HUES48 (cell line): ENCODE results near the gene SAAL1.

Experiments
- H3K27ac ChIP-seq: one replicate; pipeline ENCODE4 v1.7.0; 2013; ENCODE audit warnings: low read depth, low read length, inconsistent platforms
- H3K27me3 ChIP-seq: 2 replicates; pipeline ENCODE4 v1.6.1; 2013; ENCODE audit warnings: mild to moderate bottlenecking, low read length; ENCODE audit not compliant: control insufficient read depth, insufficient read depth
- H3K36me3 ChIP-seq: 2 replicates; pipeline ENCODE4 v1.6.1; 2013; ENCODE audit warnings: low read length; ENCODE audit not compliant: control insufficient read depth, insufficient read depth
- H3K4me1 ChIP-seq: 2 replicates; pipeline ENCODE4 v1.6.1; 2013; ENCODE audit warnings: mild to moderate bottlenecking, low read length; ENCODE audit not compliant: control insufficient read depth, insufficient read depth
- H3K4me3 ChIP-seq: 2 replicates; pipeline ENCODE4 v1.5.1; 2013; ENCODE audit warnings: mild to moderate bottlenecking, low read depth, low read length
- H3K9ac ChIP-seq: 2 replicates; pipeline ENCODE4 v1.6.1; 2013; ENCODE audit warnings: mild to moderate bottlenecking, low read depth, low read length, moderate library complexity
- H3K9me3 ChIP-seq: 2 replicates; pipeline ENCODE4 v1.6.1; 2013; ENCODE audit warnings: low read length; ENCODE audit not compliant: control insufficient read depth, insufficient read depth

Gene SAAL1

DNA sequence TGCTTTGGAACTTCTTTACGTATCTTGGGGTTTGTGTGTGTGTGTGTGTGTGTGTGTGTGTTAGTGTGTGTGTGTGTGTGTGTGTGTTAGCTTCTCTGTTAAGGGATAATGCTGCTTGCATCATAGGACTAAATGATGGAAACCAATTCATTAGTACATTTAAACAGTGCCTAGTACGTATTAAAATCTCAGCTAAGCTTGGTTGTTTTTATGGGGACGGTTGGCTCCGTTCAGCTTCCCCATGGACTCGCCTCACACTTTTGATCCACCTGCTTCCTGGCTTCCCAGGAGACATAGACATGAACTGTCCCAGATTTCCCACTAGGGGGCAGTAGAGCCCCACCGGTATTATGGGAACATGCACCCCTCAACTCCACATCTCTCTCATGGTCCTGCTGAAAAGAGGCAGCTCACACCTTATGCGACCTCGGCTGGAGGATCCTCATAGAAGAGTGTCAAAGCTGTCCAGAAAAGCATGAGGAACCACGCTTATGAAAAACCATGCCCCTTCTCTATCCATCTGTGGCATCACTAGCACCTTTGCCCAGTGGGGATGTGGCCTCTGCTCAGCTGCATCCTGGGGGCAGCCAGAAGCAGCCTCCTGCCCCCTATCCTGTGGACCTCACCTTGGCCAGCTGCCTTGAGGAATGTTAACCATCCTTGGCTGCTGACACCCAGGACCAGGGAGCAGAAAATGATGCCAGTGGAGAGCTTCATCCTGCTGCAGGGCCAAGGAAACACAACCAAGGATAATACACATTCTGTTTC, 9.7 kb upstream of the SAAL1 start:
- H3K27ac ChIP-seq, result no peak overlapping the region

DNA sequence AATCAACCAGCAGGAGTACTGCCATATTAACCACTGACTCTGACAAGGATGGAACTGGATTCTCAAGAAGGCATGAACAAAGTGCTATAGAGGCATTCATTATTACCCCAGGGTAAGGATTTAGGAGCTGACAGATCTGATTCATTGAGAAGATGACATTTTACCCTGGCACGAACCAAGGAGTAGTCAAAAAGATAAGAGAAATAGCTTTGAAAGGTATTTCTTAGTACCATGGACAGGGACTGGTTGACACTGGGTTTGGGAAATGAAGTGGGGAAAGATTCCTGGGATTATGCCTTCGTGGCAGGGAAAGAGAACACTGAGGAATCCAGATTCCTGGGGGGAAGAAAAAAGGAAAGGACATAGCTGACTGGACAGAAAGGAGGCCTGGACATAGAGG, 5.1 kb upstream of the SAAL1 start:
- H3K36me3 ChIP-seq, result no peaks in the 10 kb centered on the region
- no peaks in the 10 kb centered on the region for H3K9me3 ChIP-seq

More for the DNA sequence above, 9.7 kb upstream of the SAAL1 start:
- H3K9ac ChIP-seq, result no peak overlapping the region
- H3K27me3 ChIP-seq, result peaks cover 11% of the 10 kb centered on the region
- no peaks in the 10 kb centered on the region for H3K9me3 ChIP-seq
- no peaks in the 10 kb centered on the region for H3K4me1 ChIP-seq
- no peak overlapping the region for H3K4me3 ChIP-seq
- no peaks in the 10 kb centered on the region for H3K36me3 ChIP-seq

DNA sequence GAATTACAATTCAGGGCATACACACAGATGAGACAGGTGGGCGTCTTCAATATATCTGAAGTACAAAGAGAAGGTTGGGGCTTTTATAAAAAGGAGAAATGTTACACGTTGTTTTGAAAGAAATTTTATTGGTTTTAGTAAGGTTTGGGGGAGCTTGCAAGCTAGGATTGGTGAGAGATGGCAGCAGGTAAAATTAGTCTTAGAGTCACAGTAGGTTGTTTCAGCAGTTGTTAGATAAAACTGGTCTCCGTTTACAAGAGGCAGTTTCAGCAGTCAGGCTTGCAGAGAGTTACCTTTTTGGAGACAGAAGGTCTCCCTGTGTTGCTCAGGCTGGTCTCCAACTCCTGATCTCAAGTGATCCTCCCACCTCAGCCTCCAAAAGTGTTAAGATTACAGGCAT, 2.4 kb upstream of the SAAL1 start:
- Histone ChIP-seq H3K9ac (no peak overlapping the region), H3K27me3 (peaks cover 5% of the 10 kb centered on the region; the same call in 1 of the 2 replicates), H3K4me3 (no peak overlapping the region), H3K9me3 (no peaks in the 10 kb centered on the region), H3K4me1 (0 out of 2 replicates have a peak, but pooled peaks cover 4% of the 10 kb centered on the region), H3K27ac (no peak overlapping the region), H3K36me3 (peaks cover 8% of the 10 kb centered on the region)

More for the DNA sequence above, 5.1 kb upstream of the SAAL1 start:
- peaks cover 11% of the 10 kb centered on the region for H3K27me3 ChIP-seq
- no peak overlapping the region for H3K4me3 ChIP-seq
- no peaks in the 10 kb centered on the region for H3K4me1 ChIP-seq
- no peak overlapping the region for H3K9ac ChIP-seq
- no peak overlapping the region for H3K27ac ChIP-seq

DNA sequence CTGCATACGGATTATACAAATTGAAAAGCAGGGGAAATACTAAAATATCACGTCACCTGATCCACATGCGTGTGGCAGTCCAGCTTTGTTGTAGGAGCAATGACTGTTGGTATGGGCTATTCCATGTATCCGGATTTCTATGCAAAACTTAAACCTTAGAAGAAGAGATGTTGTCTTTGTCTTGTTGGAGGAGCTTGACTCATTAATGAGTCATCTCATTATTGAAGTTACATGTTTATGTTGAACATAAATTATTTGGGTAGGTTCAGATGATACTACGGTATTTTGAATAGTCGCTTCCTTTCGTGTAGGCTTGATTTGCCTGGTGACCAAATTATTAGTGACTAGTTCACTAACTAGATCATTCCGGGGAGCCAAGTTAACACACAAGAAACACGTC, 806 bp upstream of the SAAL1 start:
- no peak overlapping the region for H3K9ac ChIP-seq
- H3K36me3 ChIP-seq, result peaks cover 23% of the 10 kb centered on the region
- no peak overlapping the region for H3K4me3 ChIP-seq
- H3K9me3 ChIP-seq, result no peaks in the 10 kb centered on the region
- 0 out of 2 replicates have a peak, but pooled peaks cover 4% of the 10 kb centered on the region for H3K4me1 ChIP-seq
- no peaks in the 10 kb centered on the region for H3K27me3 ChIP-seq
- no peak overlapping the region for H3K27ac ChIP-seq

DNA sequence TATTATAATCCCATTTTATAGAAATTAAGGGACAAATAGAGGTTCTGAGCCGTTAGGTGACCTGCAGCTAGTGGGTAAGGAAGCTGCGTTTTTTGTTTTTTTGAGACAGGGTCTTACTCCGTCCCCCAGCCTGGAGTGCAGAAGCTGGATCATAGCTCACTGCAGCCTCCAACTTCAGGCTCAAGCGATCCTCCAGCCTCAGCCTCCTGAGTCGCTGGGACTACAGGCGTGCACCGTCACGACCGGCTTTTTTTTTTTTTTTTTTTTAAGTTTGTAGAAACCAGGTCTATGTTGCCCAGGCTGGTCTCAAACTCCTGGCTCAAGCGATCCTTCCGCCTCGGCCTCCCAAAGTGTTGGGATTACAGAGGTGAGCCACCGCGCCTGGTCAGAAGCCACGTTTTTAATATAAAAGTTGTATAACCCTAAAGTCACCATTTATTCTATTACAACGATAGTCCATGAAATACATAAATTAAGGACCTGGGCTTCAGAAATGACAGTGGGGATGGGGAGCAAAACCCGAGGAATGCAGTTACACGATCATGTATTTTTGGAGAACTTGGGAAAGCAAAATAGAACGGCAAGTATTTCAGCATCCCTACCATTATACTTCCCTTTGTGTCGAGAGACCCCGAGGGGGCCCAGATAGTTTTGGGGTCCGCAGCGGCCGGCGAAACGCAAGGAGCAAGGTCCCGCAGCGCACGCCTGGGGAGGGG, 638 bp downstream of the SAAL1 start:
- Histone ChIP-seq H3K36me3 (peaks cover 38% of the 10 kb centered on the region), H3K9ac (peak overlapping the region; percentile 83), H3K27me3 (no peaks in the 10 kb centered on the region), H3K27ac (peak overlapping the region; percentile 14), H3K4me1 (0 out of 2 replicates have a peak, but pooled peaks cover 4% of the 10 kb centered on the region), H3K9me3 (no peaks in the 10 kb centered on the region), H3K4me3 (peak overlapping the region; percentile 97)

DNA sequence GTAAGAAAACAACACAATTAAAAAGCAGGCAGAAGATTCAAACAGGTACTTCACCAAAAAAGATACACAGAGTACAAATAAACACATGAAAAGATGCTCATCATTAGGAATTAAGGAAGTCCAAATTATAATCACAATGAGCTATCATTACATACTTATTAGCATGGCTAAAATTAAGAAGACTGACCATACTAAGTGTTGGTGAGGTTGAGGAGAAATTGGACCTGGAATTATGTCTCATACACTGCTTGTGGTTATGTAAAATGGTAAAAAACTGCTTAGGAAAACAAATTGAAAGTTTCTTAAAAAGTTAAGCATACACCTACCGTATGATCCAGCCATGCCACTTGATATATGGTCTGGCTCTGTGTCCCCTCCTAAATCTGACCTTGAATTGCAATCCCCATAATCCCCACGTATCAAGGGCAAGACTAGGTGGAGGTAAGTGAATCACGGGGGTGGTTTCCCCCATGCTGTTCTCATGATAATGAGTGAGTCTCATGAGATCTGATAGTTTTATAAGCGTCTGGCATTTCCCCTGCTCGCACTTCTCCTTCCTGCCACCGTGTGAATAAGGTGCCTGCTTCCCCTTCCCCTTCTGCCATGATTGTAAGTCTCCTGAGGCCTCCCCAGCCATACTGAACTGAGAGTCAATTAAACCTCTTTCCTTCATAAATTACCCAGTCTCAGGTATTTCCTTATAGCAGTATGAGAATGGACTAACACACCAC, 4.8 kb downstream of the SAAL1 start:
- no peak overlapping the region for H3K9ac ChIP-seq
- no peaks in the 10 kb centered on the region for H3K27me3 ChIP-seq
- no peak overlapping the region for H3K4me3 ChIP-seq
- no peaks in the 10 kb centered on the region for H3K9me3 ChIP-seq
- 0 out of 2 replicates have a peak, but pooled peaks cover 4% of the 10 kb centered on the region for H3K4me1 ChIP-seq
- H3K27ac ChIP-seq, result no peak overlapping the region
- H3K36me3 ChIP-seq, result peaks cover 69% of the 10 kb centered on the region

DNA sequence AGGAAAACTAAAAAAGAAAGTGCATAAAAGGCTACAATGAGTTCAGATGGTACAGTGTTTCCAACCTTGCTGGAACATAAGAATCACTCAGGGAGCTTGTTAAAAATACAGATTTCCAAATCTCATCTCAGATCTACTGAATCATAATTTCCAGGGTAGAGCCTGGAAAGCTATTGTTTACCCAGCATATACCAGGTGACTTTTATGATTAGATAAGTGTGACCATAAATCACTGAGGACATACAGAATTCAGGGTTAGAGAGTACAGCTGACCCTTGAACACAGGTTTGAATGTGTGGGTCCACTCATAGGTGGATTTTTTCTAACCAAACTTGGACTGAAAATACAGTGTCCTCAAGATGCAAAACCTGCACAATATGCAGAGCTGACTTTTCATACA, 11.9 kb downstream of the SAAL1 start:
- Histone ChIP-seq H3K4me3 (no peak overlapping the region), H3K4me1 (no peaks in the 10 kb centered on the region), H3K9me3 (no peaks in the 10 kb centered on the region), H3K27me3 (no peaks in the 10 kb centered on the region), H3K36me3 (peaks cover 90% of the 10 kb centered on the region), H3K27ac (no peak overlapping the region), H3K9ac (no peak overlapping the region)

DNA sequence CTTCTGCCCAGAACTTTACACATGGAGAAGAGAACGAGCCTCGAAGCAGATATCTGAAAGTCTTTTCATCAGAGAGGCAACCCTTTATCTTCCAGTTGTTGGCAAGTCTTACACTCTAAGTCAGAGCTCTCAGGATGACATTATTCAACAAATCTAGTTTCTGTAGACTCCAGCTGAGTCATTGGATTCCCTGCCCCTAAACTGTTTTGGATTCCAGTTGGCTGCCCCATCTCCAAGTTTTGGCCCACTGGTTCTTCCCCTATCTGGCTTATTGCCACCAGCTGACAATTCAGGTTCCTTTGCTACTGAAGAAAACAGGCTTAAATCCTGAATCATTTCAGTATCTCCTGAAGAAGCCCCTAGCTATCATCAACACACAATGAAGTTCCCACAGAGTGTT, 14.2 kb downstream of the SAAL1 start:
- Histone ChIP-seq H3K4me1 (no peaks in the 10 kb centered on the region), H3K9me3 (no peaks in the 10 kb centered on the region), H3K27ac (no peak overlapping the region), H3K27me3 (no peaks in the 10 kb centered on the region), H3K36me3 (peaks cover 99% of the 10 kb centered on the region), H3K9ac (no peak overlapping the region), H3K4me3 (no peak overlapping the region)

DNA sequence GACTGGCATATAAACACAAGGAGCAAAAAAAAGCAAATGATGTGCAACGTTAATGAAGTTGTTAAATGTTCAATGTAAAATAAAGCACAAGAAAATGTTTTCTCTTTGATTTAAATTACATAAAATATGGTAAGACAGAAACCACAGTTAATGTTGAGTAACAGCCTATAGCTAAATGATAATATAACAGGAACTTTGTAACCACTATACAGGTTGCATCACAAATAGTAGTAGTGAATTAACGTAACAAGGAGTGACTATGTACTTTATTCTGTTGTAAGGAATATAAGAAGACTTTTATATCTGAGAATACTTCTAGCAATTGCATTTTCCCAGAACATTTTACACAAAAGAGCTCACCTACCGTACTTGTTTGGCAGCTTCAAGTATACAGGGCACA, 16.9 kb downstream of the SAAL1 start:
- Histone ChIP-seq H3K27me3 (no peaks in the 10 kb centered on the region), H3K27ac (no peak overlapping the region), H3K4me3 (no peak overlapping the region), H3K4me1 (no peaks in the 10 kb centered on the region), H3K9me3 (no peaks in the 10 kb centered on the region), H3K9ac (no peak overlapping the region), H3K36me3 (peaks cover 99% of the 10 kb centered on the region)

DNA sequence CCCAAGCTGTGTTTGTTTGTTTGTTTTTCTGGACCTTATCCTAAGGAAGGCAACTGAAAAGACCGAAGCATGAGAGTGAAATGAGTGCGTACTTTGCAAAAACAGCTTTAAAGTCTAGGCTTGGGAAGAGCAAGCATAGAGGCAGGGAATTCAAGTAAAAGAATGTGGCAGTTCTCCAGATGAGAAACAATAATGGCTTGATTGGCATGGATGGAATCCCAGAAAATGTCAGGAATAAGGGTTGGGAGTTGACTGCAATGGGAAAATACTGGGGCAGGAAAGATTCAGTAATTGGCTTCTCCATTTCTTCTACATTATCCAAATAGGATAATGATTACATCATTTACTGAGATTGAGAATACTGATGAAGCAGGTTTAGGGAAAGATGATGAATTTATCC, 17.5 kb downstream of the SAAL1 start:
- H3K9me3 ChIP-seq, result no peaks in the 10 kb centered on the region
- H3K27me3 ChIP-seq, result no peaks in the 10 kb centered on the region
- H3K4me3 ChIP-seq, result no peak overlapping the region
- no peak overlapping the region for H3K9ac ChIP-seq
- H3K4me1 ChIP-seq, result no peaks in the 10 kb centered on the region
- H3K36me3 ChIP-seq, result peaks cover 98% of the 10 kb centered on the region
- H3K27ac ChIP-seq, result no peak overlapping the region

DNA sequence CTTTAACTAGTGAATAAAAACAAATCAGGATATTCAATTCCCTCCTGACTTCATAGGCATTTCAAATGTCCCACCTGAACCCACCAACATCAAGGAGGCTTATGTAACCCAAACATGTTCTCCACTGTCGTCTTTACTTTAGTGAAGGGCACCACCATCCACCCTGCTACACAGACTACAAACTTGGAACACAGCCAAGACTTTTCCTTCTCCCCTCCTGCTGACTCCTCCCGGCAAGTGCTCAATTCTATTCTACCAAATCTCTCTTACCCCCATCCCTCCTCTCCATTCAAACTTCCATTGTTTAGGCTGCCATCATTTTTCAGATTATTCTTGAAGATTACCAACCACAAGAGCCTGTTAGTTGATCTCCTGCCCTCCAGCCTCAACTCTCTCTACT, 24.3 kb downstream of the SAAL1 start:
- Histone ChIP-seq H3K27ac (no peak overlapping the region), H3K9ac (no peak overlapping the region), H3K4me3 (no peak overlapping the region), H3K36me3 (peaks cover 75% of the 10 kb centered on the region), H3K9me3 (no peaks in the 10 kb centered on the region), H3K27me3 (no peaks in the 10 kb centered on the region), H3K4me1 (no peaks in the 10 kb centered on the region)
